ENCODE measurements around the gene CREB3L1.

The CREB3L1 gene

GRCh38 chr11:46275964-46276641 lies 1.4 kb upstream of the CREB3L1 start:
- no peak for DNase-seq

- peak; percentile 85 for DNase-seq
Measured at GRCh38 chr11:46277313-46277621, 195 bp upstream of the CREB3L1 start.

GRCh38 chr11:46278387-46279125 lies 1.1 kb downstream of the CREB3L1 start:
- DNase-seq: peak; percentile 71

GRCh38 chr11:46279126-46280099 lies 2.0 kb downstream of the CREB3L1 start:
- peak; percentile 89 for DNase-seq

- no peak for DNase-seq
Measured at GRCh38 chr11:46280706-46281105, 3.2 kb downstream of the CREB3L1 start.

- DNase-seq: peak; percentile 80
Measured at GRCh38 chr11:46281371-46281831, 3.9 kb downstream of the CREB3L1 start.

- no peak for DNase-seq
Measured at GRCh38 chr11:46285173-46285572, 7.7 kb downstream of the CREB3L1 start.

GRCh38 chr11:46285594-46286033 lies 8.2 kb downstream of the CREB3L1 start:
- DNase-seq: no peak

GRCh38 chr11:46286789-46287188 lies 9.3 kb downstream of the CREB3L1 start:
- no peak for DNase-seq

GRCh38 chr11:46288451-46288850 lies 11.0 kb downstream of the CREB3L1 start:
- no peak for DNase-seq

- no peak for DNase-seq
Measured at GRCh38 chr11:46290011-46290410, 12.5 kb downstream of the CREB3L1 start.

- DNase-seq: peak; percentile 95
Measured at GRCh38 chr11:46290598-46291309, 13.3 kb downstream of the CREB3L1 start.

- peak; percentile 59 for DNase-seq
Measured at GRCh38 chr11:46291441-46292150, 14.1 kb downstream of the CREB3L1 start.

- DNase-seq: no peak
Measured at GRCh38 chr11:46293066-46293465, 15.6 kb downstream of the CREB3L1 start.

- DNase-seq: peak; percentile 34
Measured at GRCh38 chr11:46293641-46294103, 16.2 kb downstream of the CREB3L1 start.

GRCh38 chr11:46294365-46295309 lies 17.2 kb downstream of the CREB3L1 start:
- DNase-seq: peak; percentile 82

- peak; percentile 91 for DNase-seq
Measured at GRCh38 chr11:46295312-46296058, 18.0 kb downstream of the CREB3L1 start.

GRCh38 chr11:46296059-46296527 lies 18.6 kb downstream of the CREB3L1 start:
- DNase-seq: no peak

Data from right hindlimb (tissue), 1 donor.